HG02759 (cell line): ENCODE results near the gene NCR2.

Experiments used
- ATAC-seq: cut with Tn5 transposase; IDR thresholded peaks from one replicate; pipeline ENCODE4 v1.9.1; 2021; ENCODE audit warnings: mild to moderate bottlenecking, moderate library complexity; ENCODE audit not compliant: unreplicated experiment

The NCR2 gene

GRCh38 chr6:41327177-41327576, 8.2 kb upstream of the NCR2 start:
- ATAC-seq: no peak

- no peak for ATAC-seq
These were observed 3.8 kb upstream of the NCR2 start for GRCh38 chr6:41331401-41332150.

GRCh38 chr6:41332241-41332640, 3.2 kb upstream of the NCR2 start:
- no peak for ATAC-seq

GRCh38 chr6:41332842-41333736, 2.3 kb upstream of the NCR2 start:
- no peak for ATAC-seq

- ATAC-seq: no peak
These were observed 847 bp upstream of the NCR2 start for GRCh38 chr6:41334482-41335040.

- ATAC-seq: no peak
These were observed 535 bp downstream of the NCR2 start for GRCh38 chr6:41335943-41336342.

- no peak for ATAC-seq
These were observed 1.4 kb downstream of the NCR2 start for GRCh38 chr6:41336824-41337223.

- ATAC-seq: no peak
These were observed 2.3 kb downstream of the NCR2 start for GRCh38 chr6:41337709-41338108.

GRCh38 chr6:41338659-41339058, 3.3 kb downstream of the NCR2 start:
- ATAC-seq: no peak

- ATAC-seq: no peak
These were observed 6.2 kb downstream of the NCR2 start for GRCh38 chr6:41341580-41341979.

GRCh38 chr6:41342241-41342640, 6.8 kb downstream of the NCR2 start:
- no peak for ATAC-seq

GRCh38 chr6:41343641-41344187, 8.3 kb downstream of the NCR2 start:
- ATAC-seq: no peak

GRCh38 chr6:41344876-41345275, 9.5 kb downstream of the NCR2 start:
- ATAC-seq: no peak

- no peak for ATAC-seq
These were observed 10.5 kb downstream of the NCR2 start for GRCh38 chr6:41345901-41346300.

GRCh38 chr6:41346441-41346840, 11.0 kb downstream of the NCR2 start:
- ATAC-seq: no peak

- ATAC-seq: no peak
These were observed 12.1 kb downstream of the NCR2 start for GRCh38 chr6:41347378-41348050.

- no peak for ATAC-seq
These were observed 13.5 kb downstream of the NCR2 start for GRCh38 chr6:41348934-41349333.

GRCh38 chr6:41352396-41352795, 17.0 kb downstream of the NCR2 start:
- no peak for ATAC-seq

GRCh38 chr6:41352907-41353306, 17.5 kb downstream of the NCR2 start:
- no peak for ATAC-seq

GRCh38 chr6:41353333-41353732, 17.9 kb downstream of the NCR2 start:
- ATAC-seq: no peak

GRCh38 chr6:41355952-41356351, 20.5 kb downstream of the NCR2 start:
- ATAC-seq: no peak
